GM12872 (cell line): Measurements from ENCODE around the gene SLC24A4.

Experiments used
- TF ChIP-seq, protein P1 (sequence below): IDR thresholded peaks from 3 replicates; pipeline ENCODE4 v1.5.1; 2011; ENCODE audit warnings: low read depth, mild to moderate bottlenecking, low read length, moderate library complexity; ENCODE audit not compliant: insufficient read depth

SLC24A4 gene

DNA sequence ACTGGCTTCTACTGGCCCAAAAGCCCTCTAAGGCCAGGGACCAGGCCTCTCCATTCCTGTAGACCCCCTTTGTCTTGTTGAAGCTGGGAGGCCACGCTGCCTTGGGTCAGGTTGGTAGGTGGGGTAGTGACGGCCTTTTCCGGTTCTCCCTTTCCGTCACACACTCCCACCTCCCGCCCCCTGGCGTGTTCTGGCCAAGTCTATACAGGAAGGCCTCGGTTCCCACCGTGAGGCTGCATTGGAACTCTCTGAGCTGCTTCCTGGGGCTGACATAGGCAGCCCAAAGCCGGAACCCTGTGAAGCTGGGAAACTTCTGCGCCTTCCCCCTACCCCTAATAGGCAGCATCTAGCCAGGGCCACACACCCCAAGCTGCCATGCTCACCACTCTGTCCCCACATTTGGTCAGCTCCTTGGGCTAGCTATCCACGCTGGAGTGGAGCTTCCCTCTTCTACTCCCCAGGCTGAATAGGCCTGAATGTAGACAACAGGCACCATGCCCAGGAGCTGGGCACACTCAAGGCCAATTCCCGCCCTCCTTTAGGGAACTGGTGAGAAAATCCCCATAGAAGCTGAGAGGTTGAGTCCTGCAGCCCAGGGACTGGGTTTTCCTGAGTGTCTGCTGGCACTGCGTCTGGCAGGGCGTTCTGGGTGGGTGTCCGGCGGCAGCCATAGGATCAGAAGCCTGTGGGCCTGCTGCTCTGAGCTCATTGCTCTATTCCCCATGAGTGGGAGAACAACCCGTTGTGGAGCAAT, 226.3 kb downstream of the SLC24A4 start:
- TF ChIP-seq, protein P1, sequence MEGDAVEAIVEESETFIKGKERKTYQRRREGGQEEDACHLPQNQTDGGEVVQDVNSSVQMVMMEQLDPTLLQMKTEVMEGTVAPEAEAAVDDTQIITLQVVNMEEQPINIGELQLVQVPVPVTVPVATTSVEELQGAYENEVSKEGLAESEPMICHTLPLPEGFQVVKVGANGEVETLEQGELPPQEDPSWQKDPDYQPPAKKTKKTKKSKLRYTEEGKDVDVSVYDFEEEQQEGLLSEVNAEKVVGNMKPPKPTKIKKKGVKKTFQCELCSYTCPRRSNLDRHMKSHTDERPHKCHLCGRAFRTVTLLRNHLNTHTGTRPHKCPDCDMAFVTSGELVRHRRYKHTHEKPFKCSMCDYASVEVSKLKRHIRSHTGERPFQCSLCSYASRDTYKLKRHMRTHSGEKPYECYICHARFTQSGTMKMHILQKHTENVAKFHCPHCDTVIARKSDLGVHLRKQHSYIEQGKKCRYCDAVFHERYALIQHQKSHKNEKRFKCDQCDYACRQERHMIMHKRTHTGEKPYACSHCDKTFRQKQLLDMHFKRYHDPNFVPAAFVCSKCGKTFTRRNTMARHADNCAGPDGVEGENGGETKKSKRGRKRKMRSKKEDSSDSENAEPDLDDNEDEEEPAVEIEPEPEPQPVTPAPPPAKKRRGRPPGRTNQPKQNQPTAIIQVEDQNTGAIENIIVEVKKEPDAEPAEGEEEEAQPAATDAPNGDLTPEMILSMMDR, result no peak

DNA sequence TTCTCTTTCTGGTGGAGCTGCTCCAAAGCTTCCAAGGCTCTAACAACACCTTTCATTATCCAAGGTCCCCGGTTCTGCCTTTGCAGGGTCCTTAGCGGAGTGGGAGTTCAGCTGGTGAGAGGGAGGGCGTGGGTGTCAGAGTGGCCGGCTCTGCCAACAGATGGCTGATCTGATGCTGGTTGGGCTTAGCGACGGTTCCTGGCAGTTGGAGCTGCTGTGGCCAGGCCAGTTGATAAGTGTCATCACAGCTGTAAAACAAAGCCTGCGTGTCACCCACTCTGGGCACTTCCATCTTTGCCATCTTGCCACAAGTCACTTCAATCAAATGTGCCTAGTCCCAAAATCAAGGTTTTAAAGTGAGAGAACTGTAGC, 226.9 kb downstream of the SLC24A4 start:
- TF ChIP-seq, protein P1, result no peak
